GM10266 (cell line): ENCODE results near the gene FHIT.

ENCODE experiments used
- DNase-seq: peaks from one replicate; pipeline ENCODE4 v3.0.0; 2012; ENCODE audit errors: extremely low spot score
- CTCF ChIP-seq: IDR thresholded peaks from 2 replicates; pipeline ENCODE4 v1.5.1; 2012; ENCODE audit warnings: mild to moderate bottlenecking, low read depth; ENCODE audit not compliant: control insufficient read depth, insufficient read depth; ENCODE audit errors: missing control alignments

The FHIT gene

GRCh38 chr3:60779637-60780036 is 471.6 kb downstream of the FHIT start:
- no peak for DNase-seq
- TF ChIP-seq CTCF = no peak

- DNase-seq = no peak
- TF ChIP-seq CTCF = no peak
These were observed 475.3 kb downstream of the FHIT start for GRCh38 chr3:60775985-60776384.

- no peak for TF ChIP-seq CTCF
- no peak for DNase-seq
These were observed 476.6 kb downstream of the FHIT start for GRCh38 chr3:60774617-60775016.

- no peak for TF ChIP-seq CTCF
- no peak for DNase-seq
These were observed 478.7 kb downstream of the FHIT start for GRCh38 chr3:60772584-60772983.

GRCh38 chr3:60771766-60772165 is 479.5 kb downstream of the FHIT start:
- DNase-seq = no peak
- TF ChIP-seq CTCF = no peak

- no peak for DNase-seq
- TF ChIP-seq CTCF = no peak
These were observed 480.7 kb downstream of the FHIT start for GRCh38 chr3:60770532-60770931.

GRCh38 chr3:60767536-60767935 is 483.7 kb downstream of the FHIT start:
- no peak for DNase-seq
- no peak for TF ChIP-seq CTCF
